Measurements from ENCODE around the gene HOXC10. TPM values are rescaled to one million over a fixed set of nuclear protein-coding genes. Genes with fewer than 3 reads are reported as not detected.
A peak's percentile ranks its signal among the peaks of the same experiment; 100 is the strongest.

The HOXC10 gene
- total and polyA plus RNA-seq, 2 of the 8 experiments (the other 6 are each of a cell fraction or from before 2014, with no cell fraction given): not detected

DNA sequence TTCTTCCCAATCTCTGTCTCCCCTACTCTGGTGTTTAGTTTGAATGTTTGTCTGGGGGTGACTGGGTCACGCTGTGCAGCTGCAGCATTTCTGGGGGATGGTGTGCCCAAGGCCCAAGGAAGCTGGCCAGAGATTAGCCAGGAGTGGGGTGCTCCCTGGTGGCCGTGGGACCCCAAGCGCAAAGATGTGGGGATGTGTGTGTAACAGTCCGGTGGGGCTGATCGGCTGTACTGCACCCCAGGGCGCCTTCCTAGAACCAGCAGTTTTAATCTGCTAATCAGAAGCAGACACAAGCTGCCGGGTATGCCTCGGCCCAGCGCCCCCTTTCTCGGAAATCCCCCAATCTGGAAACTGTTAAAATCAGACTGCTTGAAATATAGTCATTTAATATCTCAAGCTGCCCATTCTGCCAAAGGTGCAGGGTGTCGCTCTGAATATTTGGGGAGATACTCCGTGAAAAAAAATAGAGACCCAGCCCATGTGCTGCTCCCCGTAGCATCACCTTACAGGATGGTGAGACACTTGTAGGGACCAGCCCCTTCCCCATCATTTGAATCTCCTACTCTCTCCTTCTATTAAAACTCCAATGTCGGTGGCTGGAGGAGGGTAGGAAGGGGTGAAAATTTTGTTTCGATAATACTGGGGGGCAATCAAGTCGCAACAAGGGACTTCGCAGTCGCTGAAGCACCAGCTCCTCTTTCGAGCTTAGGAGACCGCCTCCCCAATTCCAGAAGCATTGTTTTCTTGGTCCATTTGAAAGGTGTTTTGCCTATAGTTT is 19.3 kb downstream of the HOXC10 start:
- Histone ChIP-seq H3K23ac (ENCODE audit: insufficient read length) (no peak overlapping the region), H2BK20ac (ENCODE audit: low read length) (no peak overlapping the region), H2BK5ac (ENCODE audit: low read depth, low read length) (no peak overlapping the region), H3K56ac (replicated peaks; ENCODE audit: insufficient read length, low read depth, low read length) (no peak overlapping the region), H3K9me3 (ENCODE audit: insufficient read depth in 2 of 2, low read depth in 1 of 2, low read length in 1 of 2) (no peaks in the 10 kb centered on the region), H3K18ac (ENCODE audit: extremely low read depth, low read length) (no peak overlapping the region), H3K14ac (ENCODE audit: insufficient read length) (no peak overlapping the region), H3K27me3 (replicated peaks in 1 of 4; ENCODE audit: control insufficient read depth in 3 of 4, extremely low read depth in 1 of 4, insufficient read depth in 3 of 4, low read length in 3 of 4) (peaks cover 97 to 100% (median 100%) of the 10 kb centered on the region in 4 experiments), H3K9ac (replicated peaks in 1 of 4; ENCODE audit: extremely low read depth in 1 of 4, low read depth in 3 of 4, low read length in 3 of 4) (no peak overlapping the region), H3K4me1 (replicated peaks in 1 of 4; ENCODE audit: control insufficient read depth in 3 of 4, insufficient read depth in 4 of 4, low read length in 3 of 4) (peaks cover 0 to 9% (median 2%) of the 10 kb centered on the region in 4 experiments; a peak in 4 of 7 replicates), H4K8ac (ENCODE audit: extremely low read depth, insufficient read depth, low read length) (no peak overlapping the region), H2AFZ (ENCODE audit: low read length) (no peak overlapping the region), H3K4ac (replicated peaks; ENCODE audit: insufficient read length, low read depth, low read length) (no peak overlapping the region), H4K20me1 (replicated peaks in 1 of 2; ENCODE audit: control insufficient read depth in 1 of 2, insufficient read depth in 2 of 2, low read length in 2 of 2) (peaks cover 0 to 31% of the 10 kb centered on the region in 2 experiments), H3K27ac (ENCODE audit: low read depth, low read length) (no peak overlapping the region), H3K79me2 (ENCODE audit: control insufficient read depth in 1 of 2, insufficient read depth in 2 of 2, low read length in 2 of 2) (no peaks in the 10 kb centered on the region), H2AK5ac (ENCODE audit: low read depth, low read length) (no peak overlapping the region), H2BK12ac (ENCODE audit: low read depth, low read length) (no peak overlapping the region), H4K91ac (replicated peaks; ENCODE audit: insufficient read length, low read length) (no peak overlapping the region), H3K79me1 (ENCODE audit: low read depth, low read length) (no peaks in the 10 kb centered on the region), H3K36me3 (ENCODE audit: control insufficient read depth in 2 of 4, insufficient read depth in 4 of 4, low read length in 3 of 4) (peaks cover 0 to 2% (median 0%) of the 10 kb centered on the region in 4 experiments; a peak in 1 of 8 replicates), H3K23me2 (ENCODE audit: low read depth, low read length) (peaks cover 2% of the 10 kb centered on the region; the same call in 1 of the 2 replicates), H2BK120ac (replicated peaks; ENCODE audit: low read depth, low read length) (no peak overlapping the region), H3K4me2 (ENCODE audit: insufficient read depth in 1 of 2, low read depth in 2 of 2, low read length in 2 of 2) (no peak overlapping the region), H4K5ac (ENCODE audit: insufficient read length, low read depth, low read length) (no peak overlapping the region), H3K4me3 (ENCODE audit: extremely low read depth in 1 of 4, insufficient read depth in 2 of 4, low read depth in 3 of 4, low read length in 4 of 4) (no peak overlapping the region), H2BK15ac (ENCODE audit: low read length) (no peak overlapping the region)
- no peak for DNase-seq (ENCODE audit: low read depth in 1 of 2, low spot score in 2 of 2)
- FAIRE-seq: no peak
- TF ChIP-seq RNF2 (IDR thresholded peaks at IDR 0.05; ENCODE audit: borderline replicate concordance, low read depth, low read length, missing control alignments, poor library complexity, severe bottlenecking): peak; percentile 53
- TF ChIP-seq EZH2 (IDR thresholded peaks at IDR 0.05; ENCODE audit: low read depth, low read length, severe bottlenecking): peak; percentile 96
- TF ChIP-seq SUZ12 (IDR thresholded peaks at IDR 0.05; ENCODE audit: low read length): peak; percentile 93
- TF ChIP-seq RAD21 (IDR thresholded peaks at IDR 0.05 in 1 of 2, conservative IDR thresholded peaks at IDR 0.05 in 1 of 2; ENCODE audit: low read depth in 2 of 2, low read length in 2 of 2): 0 out of 4 replicates have a peak, but pooled peaks of 1 of the 2 experiments have one; percentile 11
- TF ChIP-seq TAF1 (IDR thresholded peaks at IDR 0.05; ENCODE audit: low read depth, low read length): no peak
- TF ChIP-seq POU5F1 (IDR thresholded peaks at IDR 0.05; ENCODE audit: low read depth, low read length): no peak
- no peak for TF ChIP-seq CBX5 (IDR thresholded peaks at IDR 0.05; ENCODE audit: low read depth, low read length)
- TF ChIP-seq EGR1 (IDR thresholded peaks at IDR 0.05; ENCODE audit: borderline replicate concordance, low read depth, low read length): no peak
- 38% methylated on average over 20 of the region's 20 CpGs; no CpG with 5 or more reads in 1 of the 2 experiments for whole genome bisulfite sequencing, 2 experiments (ENCODE audit: extremely low coverage in 1 of 2, insufficient coverage in 1 of 2, insufficient read length in 1 of 2, insufficient replicate concordance in 2 of 2, low coverage in 1 of 2, low lambda C conversion rate in 2 of 2, missing lambda C conversion rate in 1 of 2)
- ChIA-PET CTCF (ENCODE audit: partially characterized antibody) (interaction anchor here (1.0 to 11.3 kb wide), 17 partner anchors 9 to 375 kb away, joined by 3 to 172 read pairs (median 10); partner anchors contain the start of genes HOXC10, HOXC5, HOXC6 and SMUG1), POLR2A (ENCODE audit: partially characterized antibody) (interaction anchor here (0.9 kb wide), 1 partner anchor 16 kb away, joined by 3 read pairs; no protein-coding TSS in a partner anchor)
